Activated CD4-positive, alpha-beta T cell treated with anti-CD3 and anti-CD28 coated beads for 1 hour (primary cell): ENCODE results near the gene RGCC.
A peak's percentile ranks its signal among the peaks of the same experiment; 100 is the strongest.
"Not testable (repeated sequence)": the region's sequence is repeated elsewhere in the genome, so short reads cannot be mapped to it uniquely, and the experiment has no call there.

Experiments
- DNase-seq: peaks from one replicate; pipeline ENCODE4 v3.0.0-alpha.2; 2020

RGCC gene

DNA sequence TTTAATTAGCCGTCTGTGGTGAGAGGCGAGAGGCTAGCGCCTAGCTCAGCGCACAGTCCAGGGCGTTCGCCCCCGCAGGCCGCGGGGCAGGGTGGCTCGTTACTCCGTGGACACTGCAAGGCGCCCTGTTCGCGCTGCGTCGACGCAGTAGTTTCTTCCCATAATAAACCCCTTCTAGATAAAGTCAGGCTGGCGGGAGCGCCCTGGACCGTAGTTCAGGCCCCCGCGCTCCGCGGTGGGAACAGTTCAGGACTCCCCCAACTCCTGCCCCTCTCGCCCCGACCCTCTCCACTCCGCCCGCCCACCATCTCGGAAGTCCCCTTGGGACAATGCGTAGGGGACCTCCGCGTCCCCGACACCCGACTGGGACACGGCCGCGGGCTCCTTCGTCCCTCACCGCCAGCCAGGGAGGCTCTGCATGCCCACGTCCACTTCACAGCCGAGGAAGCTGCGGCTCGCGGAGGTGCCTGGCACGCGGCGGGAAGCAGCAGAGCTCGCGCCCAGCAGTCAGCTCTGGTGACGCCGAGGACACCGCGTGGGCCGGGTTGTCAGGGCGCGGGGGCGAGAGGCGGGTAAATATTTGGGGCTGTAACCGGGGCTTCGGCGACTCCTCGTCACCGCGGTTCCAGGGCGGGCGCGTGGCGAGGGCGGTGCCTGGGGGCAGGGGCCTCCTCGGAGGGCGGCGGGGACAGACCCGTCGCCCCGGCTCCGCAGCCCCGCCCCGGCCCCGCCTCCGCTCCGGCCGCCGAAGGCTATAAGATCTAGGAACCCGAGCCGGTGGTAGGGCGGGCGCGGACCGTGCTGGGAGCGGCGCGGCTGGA, at the start of gene RGCC:
Gene RGCC (plus strand): TSS at position 783 of the 821 bp plus-strand sequence. CDS start 158 bp downstream, outside the sequence.
- DNase-seq = peak; percentile 96

- no peak for DNase-seq
Measured at GRCh38 chr13:41408121-41408520, 49.2 kb upstream of the RGCC start.

DNA sequence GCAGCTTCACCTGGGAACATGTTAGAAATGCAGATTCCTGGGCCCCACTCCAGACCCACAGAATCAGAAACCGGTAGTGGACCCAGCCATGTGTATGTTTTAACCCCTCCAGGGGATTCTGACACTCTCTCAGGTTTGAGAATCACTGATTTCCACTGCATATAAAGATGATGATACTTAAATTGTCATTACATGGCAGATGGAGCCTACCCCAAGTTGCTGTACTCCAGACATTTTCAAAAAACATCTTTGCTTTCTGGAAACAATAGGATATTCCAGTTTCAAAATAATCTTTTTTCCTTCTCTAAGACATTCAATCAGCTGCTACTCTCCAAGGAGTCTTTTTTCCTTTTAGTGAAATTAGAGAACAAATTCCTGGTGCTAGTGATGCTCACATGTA, 48.6 kb upstream of the RGCC start:
- no peak for DNase-seq

DNA sequence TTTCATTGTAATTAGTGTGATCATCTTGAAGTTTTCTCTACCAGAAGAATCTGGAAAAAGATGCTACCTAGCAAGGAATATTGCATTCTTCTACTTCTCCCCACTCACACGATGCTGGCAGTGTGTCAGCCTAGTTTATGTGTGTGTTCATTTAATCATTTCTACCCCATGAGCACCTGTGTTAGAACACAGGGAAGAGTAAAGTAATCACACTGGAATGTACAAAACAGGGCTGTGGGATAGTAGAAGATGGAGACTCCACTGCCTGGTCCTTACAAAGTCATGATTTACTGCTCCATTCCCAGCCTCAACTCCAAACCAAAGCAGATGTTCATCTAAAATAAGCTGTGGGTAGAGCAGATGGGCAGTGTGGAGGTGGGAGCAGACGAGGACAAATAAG, 47.7 kb upstream of the RGCC start:
- DNase-seq = no peak

GRCh38 chr13:41411060-41411459, 46.3 kb upstream of the RGCC start:
- DNase-seq = no peak

- no peak for DNase-seq
Measured at GRCh38 chr13:41411522-41411921, 45.8 kb upstream of the RGCC start.

DNA sequence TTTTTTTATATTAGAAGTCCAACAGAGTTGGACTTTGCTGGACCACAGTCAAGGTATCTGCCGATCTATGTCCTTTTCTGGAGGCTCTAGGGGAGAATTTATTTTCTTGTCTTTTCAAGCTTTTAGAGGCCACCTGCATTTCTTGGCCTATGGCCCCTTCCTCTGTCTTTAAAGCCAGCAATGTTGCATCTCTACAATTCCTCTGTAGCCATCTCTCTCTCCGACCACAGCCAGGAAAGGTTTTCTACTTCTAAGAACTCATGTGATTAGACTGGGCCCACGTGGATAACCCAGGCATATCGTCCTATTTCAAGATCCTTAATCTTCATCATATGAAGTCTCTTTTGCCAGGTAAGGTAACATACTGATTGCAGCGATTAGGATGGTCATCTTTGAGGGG, 43.5 kb upstream of the RGCC start:
- no peak for DNase-seq

DNA sequence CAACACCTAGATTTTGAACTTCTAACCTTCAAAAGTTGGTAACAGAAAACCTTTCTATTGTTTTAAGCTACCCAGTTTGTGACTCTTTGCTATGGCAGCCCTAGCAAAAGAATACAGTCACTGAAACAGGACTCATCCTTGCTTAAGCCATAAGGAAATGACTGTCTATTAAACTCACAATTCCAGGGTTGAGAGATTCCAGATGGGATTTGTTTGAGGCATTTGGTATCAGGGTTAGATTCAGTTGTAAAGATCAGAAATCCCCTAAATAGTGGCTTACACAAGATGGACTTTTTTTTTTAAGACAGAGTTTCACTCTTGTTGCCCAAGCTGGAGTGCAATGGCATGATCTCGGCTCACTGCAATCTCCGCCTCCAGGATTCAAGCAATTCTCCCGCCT, 41.1 kb upstream of the RGCC start:
- no peak for DNase-seq

DNA sequence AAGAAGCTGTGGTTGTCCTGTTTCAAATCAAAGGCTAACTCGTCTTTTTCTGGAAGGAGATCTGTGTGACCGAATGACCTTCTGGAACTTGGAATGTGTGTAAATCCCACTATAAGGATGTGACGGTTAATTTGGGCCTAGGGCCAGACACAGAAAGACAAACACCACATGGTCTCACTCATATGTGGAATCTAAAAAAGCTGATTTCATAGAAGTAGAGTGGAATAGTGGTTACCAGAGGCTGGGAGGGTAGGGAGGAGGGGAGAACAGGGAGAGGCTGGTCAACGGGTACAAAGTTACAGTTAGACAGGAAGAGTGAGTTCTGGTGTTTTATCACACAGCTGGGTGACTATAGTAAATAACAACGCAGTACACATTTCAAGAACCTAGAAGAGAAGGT, 39.3 kb upstream of the RGCC start:
- DNase-seq = no peak

GRCh38 chr13:41418731-41419130, 38.6 kb upstream of the RGCC start:
- no peak for DNase-seq

GRCh38 chr13:41419206-41419605, 38.1 kb upstream of the RGCC start:
- no peak for DNase-seq

DNA sequence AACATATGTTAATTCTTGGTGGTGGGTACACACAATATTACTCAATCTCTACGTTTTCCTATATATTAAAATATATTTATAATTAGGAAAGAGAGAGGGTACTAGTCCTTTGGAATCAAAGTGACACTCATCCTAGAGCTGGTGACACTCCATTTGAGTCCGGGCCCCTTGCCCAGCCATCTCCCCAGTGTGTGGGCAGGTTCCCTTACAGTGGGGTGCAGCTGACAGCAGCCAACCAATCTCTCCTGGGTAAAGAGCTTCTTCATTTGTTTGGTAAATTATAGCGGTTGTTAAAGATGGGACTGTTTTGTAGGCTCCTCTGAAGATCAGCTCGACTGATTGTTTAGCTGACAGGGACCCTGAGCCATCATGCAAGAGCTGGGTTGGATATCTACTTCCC, 37.2 kb upstream of the RGCC start:
- no peak for DNase-seq

GRCh38 chr13:41421330-41421729, 36.0 kb upstream of the RGCC start:
- DNase-seq = not testable (repeated sequence)

DNA sequence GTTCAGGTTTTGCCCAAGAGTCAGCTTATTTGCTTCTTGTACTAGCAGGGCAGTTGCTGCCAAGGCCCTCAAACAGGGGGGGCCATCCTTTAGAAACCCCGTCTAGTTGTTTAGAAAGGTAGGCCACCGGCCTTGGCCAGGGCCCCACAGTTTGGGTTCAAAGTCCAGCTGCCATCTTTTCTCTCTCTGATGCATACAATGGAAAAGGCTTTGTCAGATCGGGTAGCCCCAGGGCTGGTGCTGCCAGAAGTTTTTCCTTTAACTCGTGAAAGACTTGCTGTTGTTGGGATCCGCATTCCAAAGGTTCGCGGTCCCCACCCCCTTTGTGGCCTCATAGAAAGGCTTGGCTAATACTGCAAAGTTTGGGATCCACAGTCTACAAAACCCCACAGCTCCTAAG, 35.4 kb upstream of the RGCC start:
- not testable (repeated sequence) for DNase-seq

GRCh38 chr13:41423259-41423658, 34.1 kb upstream of the RGCC start:
- DNase-seq = not testable (repeated sequence)

- DNase-seq = not testable (repeated sequence)
Measured at GRCh38 chr13:41424675-41425074, 32.7 kb upstream of the RGCC start.

- no peak for DNase-seq
Measured at GRCh38 chr13:41426047-41426446, 31.3 kb upstream of the RGCC start.

DNA sequence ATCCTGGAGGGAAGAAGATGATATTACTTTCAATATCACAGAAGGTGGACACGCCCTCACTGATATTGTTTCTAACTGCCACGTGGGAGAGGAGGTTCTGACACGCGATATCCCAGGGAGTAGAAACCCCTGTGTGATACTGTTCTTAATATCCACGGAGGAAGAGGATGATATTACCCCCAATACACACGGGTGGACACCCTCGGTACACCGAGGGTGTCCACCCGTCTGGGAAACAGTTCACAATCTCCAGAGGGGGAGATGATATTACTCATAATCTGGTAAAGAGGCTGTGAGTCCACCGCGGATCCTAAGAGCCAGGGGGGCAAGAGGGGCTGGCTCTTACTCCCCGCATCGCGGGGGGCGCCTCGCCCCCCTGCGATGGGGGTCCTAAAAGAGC, 29.7 kb upstream of the RGCC start:
- DNase-seq = no peak

GRCh38 chr13:41428155-41428554, 29.2 kb upstream of the RGCC start:
- peak; percentile 36 for DNase-seq

- not testable (repeated sequence) for DNase-seq
Measured at GRCh38 chr13:41434030-41434429, 23.3 kb upstream of the RGCC start.

GRCh38 chr13:41434831-41435520, 22.4 kb upstream of the RGCC start:
- no peak for DNase-seq

- no peak for DNase-seq
Measured at GRCh38 chr13:41443969-41444368, 13.4 kb upstream of the RGCC start.

DNA sequence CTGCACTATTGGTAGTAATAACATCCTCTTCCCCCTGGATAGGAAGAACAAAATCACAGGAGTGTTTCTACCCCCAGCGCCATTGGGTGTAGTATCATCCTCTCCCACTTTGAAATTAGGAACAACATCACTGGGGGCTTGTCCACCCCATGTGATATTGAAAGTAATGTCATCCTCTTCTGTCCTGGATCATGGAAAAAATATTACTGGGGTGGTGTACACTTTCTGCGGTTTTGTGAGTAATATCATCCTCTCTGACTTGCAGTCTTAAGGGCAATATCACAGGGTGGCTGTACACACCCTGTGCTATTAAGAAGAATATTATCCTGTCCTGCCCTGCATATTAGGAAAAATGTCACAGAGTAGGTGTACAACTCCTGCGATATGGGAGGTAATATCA, 4.9 kb upstream of the RGCC start:
- no peak for DNase-seq

DNA sequence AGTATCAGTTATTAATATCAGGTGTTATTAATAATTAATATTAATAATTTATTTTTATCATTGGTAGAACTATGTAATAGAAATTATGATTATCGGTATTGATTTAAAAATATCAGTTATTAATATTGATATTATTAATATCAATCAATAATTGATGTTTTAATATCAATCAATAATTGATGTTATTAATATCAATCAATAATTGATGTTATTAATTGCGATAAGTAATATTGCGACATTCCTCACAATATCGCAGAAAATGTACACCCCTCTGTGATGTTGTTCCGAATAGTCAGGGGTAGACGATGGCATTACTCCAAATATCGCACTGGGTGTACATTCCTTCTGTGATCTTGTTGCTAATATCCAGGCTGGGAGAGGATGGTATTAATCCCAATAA, 3.7 kb upstream of the RGCC start:
- DNase-seq = no peak

DNA sequence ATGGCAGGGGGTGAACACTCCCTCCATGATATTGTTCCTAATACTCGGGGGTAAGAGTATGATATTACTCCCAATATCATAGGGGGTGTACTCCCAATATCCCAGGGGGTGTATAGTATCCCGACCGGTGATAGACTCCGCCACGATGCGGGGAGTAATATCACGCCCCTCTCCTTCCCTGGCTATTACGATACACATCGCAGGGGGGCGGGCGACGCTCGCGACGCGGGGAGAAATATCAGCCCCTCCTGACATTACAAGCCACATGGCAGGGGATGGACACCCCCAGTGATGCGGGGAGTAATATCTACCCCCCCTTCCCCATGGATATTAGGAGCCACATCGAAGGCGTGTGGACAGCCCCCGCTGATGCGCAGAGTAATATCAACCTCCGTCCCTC, 3.2 kb upstream of the RGCC start:
- no peak for DNase-seq
